ENCODE measurements around the gene FBXL22.
"Not testable (repeated sequence)": the region's sequence is repeated elsewhere in the genome, so short reads cannot be mapped to it uniquely, and the experiment has no call there.

FBXL22 gene

GRCh38 chr15:63615935-63616334 is 18.7 kb downstream of the FBXL22 start:
- H3K27ac ChIP-seq, result no peak overlapping the region
- TF ChIP-seq CTCF (conservative IDR thresholded peaks at IDR 0.05), result no peak

DNA sequence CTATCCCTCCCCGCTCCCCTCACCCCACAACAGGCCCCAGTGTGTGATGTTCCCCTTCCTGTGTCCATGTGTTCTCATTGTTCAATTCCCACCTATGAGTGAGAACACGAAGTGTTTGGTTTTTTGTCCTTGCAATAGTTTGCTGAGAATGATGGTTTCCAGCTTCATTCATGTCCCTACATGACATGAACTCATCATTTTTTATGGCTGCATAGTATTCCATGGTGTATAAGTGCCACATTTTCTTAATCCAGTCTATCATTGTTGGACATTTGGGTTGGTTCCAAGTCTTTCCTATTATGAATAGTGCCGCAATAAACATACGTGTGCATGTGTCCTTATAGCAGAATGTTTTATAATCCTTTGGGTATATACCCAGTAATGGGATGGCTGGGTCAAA is 20.0 kb downstream of the FBXL22 start:
- not testable (repeated sequence) for H3K27ac ChIP-seq

DNA sequence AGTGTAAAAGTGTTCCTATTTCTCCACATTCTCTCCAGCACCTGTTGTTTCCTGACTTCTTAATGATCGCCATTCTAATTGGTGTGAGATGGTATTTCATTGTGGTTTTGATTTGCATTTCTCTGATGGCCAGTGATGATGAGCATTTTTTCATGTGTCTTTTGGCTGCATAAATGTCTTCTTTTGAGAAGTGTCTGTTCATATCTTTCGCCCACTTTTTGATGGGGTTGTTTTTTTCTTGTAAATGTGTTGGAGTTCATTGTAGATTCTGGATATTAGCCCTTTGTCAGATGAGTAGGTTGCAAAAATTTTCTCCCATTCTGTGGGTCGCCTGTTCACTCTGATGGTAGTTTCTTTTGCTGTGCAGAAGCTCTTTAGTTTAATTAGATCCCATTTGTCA is 20.4 kb downstream of the FBXL22 start:
- not testable (repeated sequence) for H3K27ac ChIP-seq

DNA sequence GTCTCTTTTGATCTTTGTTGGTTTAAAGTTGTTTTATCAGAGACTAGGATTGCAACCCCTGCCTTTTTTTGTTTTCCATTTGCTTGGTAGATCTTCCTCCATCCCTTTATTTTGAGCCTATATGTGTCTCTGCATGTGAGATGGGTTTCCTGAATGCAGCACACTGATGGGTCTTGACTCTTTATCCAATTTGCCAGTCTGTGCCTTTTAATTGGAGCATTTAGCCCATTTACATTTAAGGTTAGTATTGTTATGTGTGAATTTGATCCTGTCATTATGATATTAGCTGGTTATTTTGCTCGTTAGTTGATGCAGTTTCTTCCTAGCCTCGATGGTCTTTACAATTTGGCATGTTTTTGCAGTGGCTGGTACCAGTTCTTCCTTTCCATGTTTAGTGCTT is 23.6 kb downstream of the FBXL22 start:
- H3K27ac ChIP-seq, result not testable (repeated sequence)

GRCh38 chr15:63623232-63623969 is 26.2 kb downstream of the FBXL22 start:
- no peak overlapping the region for H3K27ac ChIP-seq
- TF ChIP-seq CTCF (conservative IDR thresholded peaks at IDR 0.05), result no peak

DNA sequence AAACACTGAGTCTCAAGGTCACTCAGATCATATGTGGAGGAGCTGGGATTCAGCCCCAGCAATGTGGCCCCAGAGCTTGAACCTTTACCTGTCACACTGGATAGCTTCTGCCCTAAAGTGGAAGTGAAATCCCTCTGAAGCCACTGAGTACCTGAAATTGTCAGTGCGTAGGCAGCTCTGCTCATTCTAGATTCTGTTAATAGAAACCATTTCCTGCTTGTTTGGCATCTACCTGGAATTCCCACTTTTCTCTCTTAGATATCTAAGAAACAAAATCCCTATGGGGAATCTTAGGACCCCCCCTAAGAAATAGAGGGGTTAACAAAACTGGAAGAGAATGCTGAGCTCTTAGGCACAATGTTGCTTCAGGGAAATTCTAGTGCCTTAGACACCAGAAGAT is 29.8 kb downstream of the FBXL22 start:
- TF ChIP-seq CTCF (conservative IDR thresholded peaks at IDR 0.05), result no peak
- no peak overlapping the region for H3K27ac ChIP-seq

DNA sequence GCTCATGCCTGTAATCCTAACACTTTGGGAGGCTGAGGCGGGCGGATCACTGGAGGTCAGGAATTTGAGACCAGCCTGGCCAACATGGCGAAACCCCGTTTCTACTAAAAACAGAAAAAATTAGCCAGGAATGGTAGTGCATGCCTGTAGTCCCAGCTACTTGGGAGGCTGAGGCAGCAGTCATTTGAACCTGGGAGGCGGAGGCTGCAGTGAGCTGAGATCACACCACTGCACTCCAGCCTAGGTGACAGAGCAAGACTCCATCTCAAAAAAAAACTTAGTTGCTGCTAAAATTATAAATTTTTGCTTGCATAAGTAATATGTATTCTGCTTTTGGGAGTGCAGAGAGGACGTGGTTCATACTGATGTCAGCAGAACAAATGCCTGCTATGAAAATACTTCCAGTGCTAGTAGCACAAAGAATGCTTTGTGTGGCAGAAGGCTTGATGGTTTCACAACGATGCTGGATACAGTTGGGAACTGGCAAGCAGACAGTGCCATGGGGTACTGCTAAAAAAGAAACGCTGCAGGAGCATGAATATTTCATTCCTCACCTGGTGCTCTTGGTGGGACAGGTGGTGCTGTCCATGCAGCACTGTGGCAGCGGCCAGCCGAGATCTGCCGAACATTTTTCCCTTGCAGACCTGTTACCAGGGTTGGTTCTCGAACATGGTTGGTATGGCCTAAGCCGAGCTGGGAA is 31.1 kb downstream of the FBXL22 start:
- TF ChIP-seq CTCF (conservative IDR thresholded peaks at IDR 0.05), result no peak
- no peak overlapping the region for H3K27ac ChIP-seq

DNA sequence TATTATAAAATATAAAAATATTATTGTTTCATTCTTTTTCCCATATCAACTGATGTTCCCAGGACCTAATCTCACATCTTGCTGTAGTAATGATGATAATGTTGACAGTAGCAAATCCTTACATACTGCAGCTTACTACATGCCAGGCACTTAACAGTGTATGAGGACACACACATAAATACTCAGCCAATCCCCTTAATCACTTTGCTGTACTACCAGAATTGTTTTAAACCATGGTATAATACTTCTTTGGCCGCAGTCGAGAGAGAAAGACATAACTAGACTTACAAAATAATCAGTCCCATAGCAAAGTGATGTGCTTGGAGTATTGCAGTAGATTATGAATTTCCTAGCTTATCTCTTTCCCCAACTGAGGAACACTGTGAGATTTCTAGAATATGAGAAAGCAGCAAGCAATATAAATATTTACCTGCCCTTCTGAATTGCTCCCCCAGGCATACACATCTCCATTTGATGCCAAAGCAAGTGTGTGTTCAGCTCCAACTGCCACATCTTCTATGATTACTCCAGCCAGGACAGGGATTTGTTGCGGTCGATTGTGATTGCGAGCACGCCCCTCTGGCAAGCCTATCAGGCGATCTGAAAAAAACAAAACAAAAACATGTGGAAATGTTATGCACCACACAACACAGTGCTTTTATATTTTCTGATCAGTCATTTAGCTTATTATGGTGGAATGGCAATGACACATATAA is 33.0 kb downstream of the FBXL22 start:
- no peak for TF ChIP-seq CTCF (conservative IDR thresholded peaks at IDR 0.05)
- no peak overlapping the region for H3K27ac ChIP-seq

DNA sequence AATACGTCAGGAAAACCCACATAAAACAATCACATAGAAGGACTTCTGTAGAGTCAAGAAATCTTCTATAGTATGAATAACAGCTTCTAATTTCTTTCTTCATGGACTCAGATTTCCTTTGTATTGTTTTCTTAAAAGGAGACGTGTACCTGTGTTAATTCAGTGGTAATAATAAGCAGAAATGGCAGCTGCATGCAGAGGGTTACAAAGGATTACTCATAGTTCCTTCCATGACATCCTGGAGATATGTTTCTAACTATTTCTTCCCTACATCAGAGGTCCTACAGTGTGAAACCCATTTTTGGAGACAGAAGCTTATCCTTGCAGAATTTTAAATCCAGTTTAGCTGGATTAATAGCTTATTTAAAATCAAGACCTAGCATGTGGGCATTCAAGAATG is 36.1 kb downstream of the FBXL22 start:
- no peak overlapping the region for H3K27ac ChIP-seq
- no peak for TF ChIP-seq CTCF (conservative IDR thresholded peaks at IDR 0.05)

All from VCaP (cell line).